Ishikawa (cell line): ENCODE results near the gene OXGR1.

Experiments used
- CEBPB ChIP-seq: IDR thresholded peaks from 2 replicates; pipeline ENCODE4 v1.6.1; 2012
- CREB1 ChIP-seq: IDR thresholded peaks from 2 replicates; pipeline ENCODE4 v1.6.1; 2012; ENCODE audit warnings: low read depth
- EGR1 ChIP-seq: IDR thresholded peaks from 2 replicates; pipeline ENCODE4 v1.6.1; 2012
- EP300 ChIP-seq: IDR thresholded peaks from 2 replicates; pipeline ENCODE4 v1.6.1; 2012; ENCODE audit warnings: borderline replicate concordance
- FOXM1 ChIP-seq: IDR thresholded peaks from 2 replicates; pipeline ENCODE4 v1.6.1; 2012; ENCODE audit warnings: low read depth, borderline replicate concordance
- MAX ChIP-seq: IDR thresholded peaks from 2 replicates; pipeline ENCODE4 v1.6.1; 2012
- NFIC ChIP-seq: IDR thresholded peaks from 2 replicates; pipeline ENCODE4 v1.6.1; 2012
- RAD21 ChIP-seq: IDR thresholded peaks from 2 replicates; pipeline ENCODE4 v1.6.1; 2012; ENCODE audit warnings: low read depth
- REST ChIP-seq: IDR thresholded peaks from 2 replicates; pipeline ENCODE4 v1.6.1; 2012; ENCODE audit warnings: low read depth, mild to moderate bottlenecking
- TAF1 ChIP-seq: IDR thresholded peaks from 2 replicates; pipeline ENCODE4 v1.6.1; 2012; ENCODE audit warnings: low read depth, mild to moderate bottlenecking
- TCF12 ChIP-seq: IDR thresholded peaks from 2 replicates; pipeline ENCODE4 v1.6.1; 2012; ENCODE audit warnings: low read depth
- TEAD4 ChIP-seq: IDR thresholded peaks from 2 replicates; pipeline ENCODE4 v1.6.1; 2012
- USF1 ChIP-seq: IDR thresholded peaks from 2 replicates; pipeline ENCODE4 v1.6.1; 2012
- YY1 ChIP-seq: IDR thresholded peaks from 2 replicates; pipeline ENCODE4 v1.6.1; 2012; ENCODE audit warnings: low read depth
- ZBTB7A ChIP-seq: IDR thresholded peaks from 2 replicates; pipeline ENCODE4 v1.6.1; 2012; ENCODE audit warnings: low read depth

Gene OXGR1

GRCh38 chr13:96948127-96948526 is 46.1 kb downstream of the OXGR1 start:
- no peak for TF ChIP-seq TCF12
- no peak for TF ChIP-seq CREB1

- TF ChIP-seq TEAD4 (no peak), CEBPB (no peak), CREB1 (no peak), USF1 (no peak), FOXM1 (no peak), TAF1 (no peak), EP300 (no peak), ZBTB7A (no peak), NFIC (no peak), TCF12 (no peak), RAD21 (no peak), YY1 (no peak), REST (no peak), EGR1 (no peak), MAX (no peak)
Observed at GRCh38 chr13:96947343-96947910, 46.8 kb downstream of the OXGR1 start.

GRCh38 chr13:96946709-96947311 is 47.5 kb downstream of the OXGR1 start:
- TF ChIP-seq CEBPB, result no peak
- no peak for TF ChIP-seq YY1
- TF ChIP-seq TEAD4, result no peak
- TF ChIP-seq ZBTB7A, result no peak
- no peak for TF ChIP-seq NFIC
- TF ChIP-seq CREB1, result no peak
- TF ChIP-seq EGR1, result no peak
- no peak for TF ChIP-seq FOXM1
- no peak for TF ChIP-seq TCF12
- TF ChIP-seq EP300, result no peak
- TF ChIP-seq USF1, result no peak
- TF ChIP-seq REST, result no peak
- no peak for TF ChIP-seq RAD21

GRCh38 chr13:96940961-96941360 is 53.3 kb downstream of the OXGR1 start:
- no peak for TF ChIP-seq EGR1
- no peak for TF ChIP-seq TAF1
- TF ChIP-seq TCF12, result no peak
- TF ChIP-seq REST, result no peak
- TF ChIP-seq YY1, result no peak
- no peak for TF ChIP-seq CREB1
- no peak for TF ChIP-seq MAX
- TF ChIP-seq CEBPB, result no peak
- no peak for TF ChIP-seq EP300
- no peak for TF ChIP-seq USF1
- TF ChIP-seq NFIC, result no peak
- no peak for TF ChIP-seq ZBTB7A
- TF ChIP-seq TEAD4, result no peak
- no peak for TF ChIP-seq RAD21
- no peak for TF ChIP-seq FOXM1
